Prostate gland (tissue), 2 donors: ENCODE results near the gene MTFR1L.

Source experiments
- CTCF ChIP-seq, 4 experiments: fragments of 200-600 bp in 2 of 4; fragments of 450-650 bp in 2 of 4; sonication (generic) in 2 of 4; IDR thresholded peaks; 1 replicate in 3 of 4; 2 replicates in 1 of 4; pipeline ENCODE4 v1.5.1; 2016 to 2019; ENCODE audit warnings: antibody characterized with exemption in 4 of 4, mild to moderate bottlenecking in 2 of 4, moderate library complexity in 2 of 4
- POLR2AphosphoS5 ChIP-seq: sonication (generic); formaldehyde crosslinking; IDR thresholded peaks from one replicate; pipeline ENCODE4 v1.6.1; 2017; ENCODE audit warnings: antibody characterized with exemption

GRCh38 chr1:25787760-25788166 lies 32.0 kb upstream of the MTFR1L start:
- TF ChIP-seq POLR2AphosphoS5: no peak
- no peak for TF ChIP-seq CTCF (IDR thresholded peaks at IDR 0.05)
